Body of pancreas (tissue), 4 donors: Measurements from ENCODE around the gene TACC3.

Source experiments
- CTCF ChIP-seq, 7 experiments: fragments of 450-650 bp in 4 of 7; fragments of 200-600 bp in 3 of 7; sonication (generic) in 3 of 7; IDR thresholded peaks; one replicate each; pipeline ENCODE4 v1.5.1; 2016 to 2019; ENCODE audit warnings: antibody characterized with exemption in 7 of 7
- POLR2A ChIP-seq, 3 donors: fragments of 450-650 bp; IDR thresholded peaks; one replicate each; pipeline ENCODE4 v1.6.1; 2016; ENCODE audit warnings: antibody characterized with exemption in 3 of 3, mild to moderate bottlenecking in 2 of 3

DNA sequence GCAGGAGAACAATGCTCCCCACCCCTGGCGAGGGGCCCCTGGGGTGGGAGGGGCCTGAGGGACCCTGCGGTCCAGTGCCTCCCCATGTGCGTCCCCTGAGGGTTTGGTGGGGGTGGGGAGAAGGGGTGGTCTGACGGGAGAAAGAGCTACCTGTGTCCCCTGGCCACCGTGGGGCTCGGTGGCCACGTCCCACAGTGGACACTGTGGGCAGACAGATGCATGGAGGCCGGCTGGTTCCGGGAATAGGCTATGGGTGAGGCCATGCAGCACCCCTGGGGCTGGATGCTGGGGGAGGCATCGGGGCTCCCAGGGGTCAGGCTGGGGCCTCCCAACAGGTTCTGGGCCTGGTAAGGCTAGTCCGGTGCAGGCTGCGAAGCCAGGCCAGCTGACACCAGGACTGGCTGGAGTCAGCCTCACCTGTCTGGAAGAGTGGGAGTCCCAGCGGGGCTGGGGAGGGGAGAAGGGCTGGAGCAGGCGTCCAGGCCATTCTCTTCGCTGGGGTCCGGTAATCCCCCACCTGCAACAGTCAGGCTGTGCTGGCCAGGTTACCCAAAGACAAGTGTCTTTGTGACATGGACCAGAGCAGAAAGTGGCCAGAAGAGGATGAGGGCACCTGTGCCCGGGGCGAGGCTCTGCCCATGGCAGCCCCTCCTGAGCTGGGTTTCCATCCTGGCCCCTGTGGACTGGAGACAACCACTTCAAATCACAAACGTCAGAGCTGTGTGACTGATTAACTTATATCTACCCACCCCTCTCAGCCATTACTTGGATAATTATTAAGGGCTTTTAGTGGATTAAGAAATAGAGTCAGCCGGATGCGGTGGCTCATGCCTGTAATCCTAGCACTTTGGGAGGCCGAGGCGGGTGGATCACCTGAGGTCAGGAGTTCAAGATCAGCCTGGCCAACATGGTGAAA lies 35.8 kb upstream of the TACC3 start:
- TF ChIP-seq CTCF (IDR thresholded peaks at IDR 0.05), result no peak
- no peak for TF ChIP-seq POLR2A (IDR thresholded peaks at IDR 0.05)
